Chondrocyte (in vitro differentiated cells): Measurements from ENCODE around the gene ADGRB2. TPM values are rescaled to one million over a fixed set of nuclear protein-coding genes. Genes with fewer than 3 reads are reported as not detected.

ENCODE experiments used
- DNase-seq: peaks from one replicate; pipeline ENCODE4 v3.0.0; 2021; ENCODE audit warnings: mixed read lengths, low spot score
- H3K27ac Mint-ChIP-seq: one replicate; pipeline ENCODE4 v1.8.0; 2021; ENCODE audit warnings: mild to moderate bottlenecking, moderate library complexity, mixed read lengths; ENCODE audit not compliant: unreplicated experiment
- H3K27me3 Mint-ChIP-seq: 2 replicates; pipeline ENCODE4 v1.8.0; 2021; ENCODE audit warnings: low read depth, mixed read lengths
- H3K36me3 Mint-ChIP-seq: 2 replicates; pipeline ENCODE4 v1.8.0; 2021; ENCODE audit warnings: low read depth, mixed read lengths
- H3K4me1 Mint-ChIP-seq: 2 replicates; pipeline ENCODE4 v1.8.0; 2021; ENCODE audit warnings: low read depth, mild to moderate bottlenecking, mixed read lengths
- H3K4me3 Mint-ChIP-seq: one replicate; pipeline ENCODE4 v1.8.0; 2021; ENCODE audit warnings: mild to moderate bottlenecking, moderate library complexity, mixed read lengths; ENCODE audit not compliant: unreplicated experiment
- H3K9me3 Mint-ChIP-seq: 2 replicates; pipeline ENCODE4 v1.8.0; 2021; ENCODE audit warnings: low read depth, mixed read lengths
- total RNA-seq: library from RNA; stranded (reverse); gene quantifications from 3 replicates; pipeline ENCODE4 v1.2.1, GENCODE V29; 2021
- TF ChIP-seq, protein P1 (sequence below): fragments of 200-600 bp; sonication (generic); IDR thresholded peaks from 2 replicates; pipeline ENCODE4 v1.5.0; 2021; ENCODE audit warnings: antibody characterized with exemption, mild to moderate bottlenecking, moderate library complexity

ADGRB2 gene
- total RNA-seq, 1 donor from 2014 or later: 11.9 TPM

DNA sequence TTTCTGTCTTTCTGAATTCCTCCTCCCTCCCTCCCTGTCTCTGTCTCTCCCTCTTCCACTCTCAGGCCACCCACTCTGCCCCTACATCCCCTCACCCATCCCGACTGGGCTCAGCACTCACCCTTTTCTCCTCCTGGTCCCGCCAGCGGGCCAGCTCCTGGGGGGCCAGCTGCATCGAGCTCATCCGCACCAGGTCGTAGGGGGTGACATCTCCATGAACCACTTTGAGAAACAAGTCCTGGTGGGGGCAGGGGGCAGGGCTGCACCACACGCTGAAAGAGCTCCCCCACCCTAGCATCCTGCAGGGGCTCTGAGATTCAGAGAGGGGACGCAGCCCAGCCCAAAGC is 33.9 kb upstream of the ADGRB2 start:
- Mint-ChIP-seq H3K27ac (peak overlapping the region; percentile 63), H3K4me3 (peak overlapping the region; percentile 65), H3K27me3 (no peaks in the 10 kb centered on the region), H3K4me1 (peaks cover 34% of the 10 kb centered on the region), H3K9me3 (no peaks in the 10 kb centered on the region), H3K36me3 (no peaks in the 10 kb centered on the region)
- no peak for DNase-seq
- TF ChIP-seq, protein P1, sequence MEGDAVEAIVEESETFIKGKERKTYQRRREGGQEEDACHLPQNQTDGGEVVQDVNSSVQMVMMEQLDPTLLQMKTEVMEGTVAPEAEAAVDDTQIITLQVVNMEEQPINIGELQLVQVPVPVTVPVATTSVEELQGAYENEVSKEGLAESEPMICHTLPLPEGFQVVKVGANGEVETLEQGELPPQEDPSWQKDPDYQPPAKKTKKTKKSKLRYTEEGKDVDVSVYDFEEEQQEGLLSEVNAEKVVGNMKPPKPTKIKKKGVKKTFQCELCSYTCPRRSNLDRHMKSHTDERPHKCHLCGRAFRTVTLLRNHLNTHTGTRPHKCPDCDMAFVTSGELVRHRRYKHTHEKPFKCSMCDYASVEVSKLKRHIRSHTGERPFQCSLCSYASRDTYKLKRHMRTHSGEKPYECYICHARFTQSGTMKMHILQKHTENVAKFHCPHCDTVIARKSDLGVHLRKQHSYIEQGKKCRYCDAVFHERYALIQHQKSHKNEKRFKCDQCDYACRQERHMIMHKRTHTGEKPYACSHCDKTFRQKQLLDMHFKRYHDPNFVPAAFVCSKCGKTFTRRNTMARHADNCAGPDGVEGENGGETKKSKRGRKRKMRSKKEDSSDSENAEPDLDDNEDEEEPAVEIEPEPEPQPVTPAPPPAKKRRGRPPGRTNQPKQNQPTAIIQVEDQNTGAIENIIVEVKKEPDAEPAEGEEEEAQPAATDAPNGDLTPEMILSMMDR: no peak

DNA sequence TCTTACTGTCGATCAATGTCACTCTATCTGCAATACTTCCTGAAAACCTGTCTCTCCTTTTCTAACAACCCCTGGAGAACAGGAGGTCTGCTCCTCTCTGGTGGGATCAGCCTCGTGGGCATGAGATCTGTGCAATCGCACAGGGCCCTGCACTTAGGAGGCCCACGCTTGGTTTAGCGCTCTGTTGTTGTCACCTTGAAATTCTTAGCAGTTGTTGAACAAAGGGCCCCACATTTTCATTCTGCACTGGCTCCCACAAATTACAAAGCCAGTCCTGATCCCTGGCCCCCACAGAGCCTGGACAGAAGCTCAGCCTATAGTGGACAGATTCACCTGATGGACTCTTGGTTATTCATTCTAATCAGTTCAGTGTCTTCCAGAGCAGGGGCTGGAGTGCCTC is 33.1 kb upstream of the ADGRB2 start:
- Mint-ChIP-seq H3K27ac (peak overlapping the region; percentile 32), H3K9me3 (no peaks in the 10 kb centered on the region)
- TF ChIP-seq, protein P1: no peak

GRCh38 chr1:31796707-31797106 is 32.6 kb upstream of the ADGRB2 start:
- H3K36me3 Mint-ChIP-seq: no peaks in the 10 kb centered on the region
- TF ChIP-seq, protein P1: no peak
- no peaks in the 10 kb centered on the region for H3K27me3 Mint-ChIP-seq
- H3K4me3 Mint-ChIP-seq: peak overlapping the region; percentile 6
- H3K9me3 Mint-ChIP-seq: no peaks in the 10 kb centered on the region
- peak overlapping the region; percentile 59 for H3K27ac Mint-ChIP-seq
- peaks cover 34% of the 10 kb centered on the region for H3K4me1 Mint-ChIP-seq
- no peak for DNase-seq

More for the DNA sequence above, 33.1 kb upstream of the ADGRB2 start:
- DNase-seq: no peak
- Mint-ChIP-seq H3K4me1 (peaks cover 34% of the 10 kb centered on the region), H3K27me3 (no peaks in the 10 kb centered on the region), H3K4me3 (no peak overlapping the region), H3K36me3 (no peaks in the 10 kb centered on the region)

GRCh38 chr1:31795801-31796621 is 31.9 kb upstream of the ADGRB2 start:
- Mint-ChIP-seq H3K27ac (no peak overlapping the region), H3K4me3 (no peak overlapping the region), H3K9me3 (no peaks in the 10 kb centered on the region), H3K27me3 (no peaks in the 10 kb centered on the region), H3K36me3 (no peaks in the 10 kb centered on the region), H3K4me1 (peaks cover 34% of the 10 kb centered on the region)
- TF ChIP-seq, protein P1: no peak
- DNase-seq: no peak

DNA sequence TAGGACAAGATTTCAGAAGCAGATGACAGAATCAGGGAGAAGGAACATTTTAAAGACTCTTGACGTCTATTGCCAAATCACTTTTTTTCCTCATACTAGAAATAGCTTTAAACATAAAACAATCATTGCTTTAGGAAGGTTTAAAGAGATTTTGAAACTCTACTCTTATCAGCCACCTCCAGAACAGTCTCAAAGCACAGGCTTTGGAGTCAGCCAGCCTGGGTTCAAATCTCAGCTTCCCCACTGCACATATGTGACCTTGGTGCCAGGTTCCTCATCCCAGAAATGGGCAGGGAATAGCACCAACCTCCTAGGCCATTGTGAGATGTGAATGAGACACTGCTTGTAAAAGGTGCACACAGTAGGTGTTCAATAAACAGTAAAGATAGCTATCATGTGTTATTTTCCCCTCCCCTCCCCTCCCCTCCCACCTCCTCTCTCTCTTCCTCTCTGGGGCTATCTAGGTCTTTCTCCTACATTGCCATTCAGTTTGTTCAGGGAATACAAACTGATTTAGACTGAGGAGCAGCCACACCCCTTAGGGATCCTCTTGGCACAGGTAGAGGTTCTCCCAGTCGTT is 31.0 kb upstream of the ADGRB2 start:
- no peak for DNase-seq
- no peaks in the 10 kb centered on the region for H3K27me3 Mint-ChIP-seq
- H3K4me3 Mint-ChIP-seq: no peak overlapping the region
- TF ChIP-seq, protein P1: no peak
- no peak overlapping the region for H3K27ac Mint-ChIP-seq
- no peaks in the 10 kb centered on the region for H3K9me3 Mint-ChIP-seq
- H3K36me3 Mint-ChIP-seq: no peaks in the 10 kb centered on the region
- H3K4me1 Mint-ChIP-seq: peaks cover 34% of the 10 kb centered on the region
